GM19395 (cell line): ENCODE results near the gene WDR38.

Source experiments
- ATAC-seq: cut with Tn5 transposase; IDR thresholded peaks from one replicate; pipeline ENCODE4 v1.9.1; 2021; ENCODE audit warnings: mild to moderate bottlenecking, moderate library complexity; ENCODE audit not compliant: unreplicated experiment

The WDR38 gene

DNA sequence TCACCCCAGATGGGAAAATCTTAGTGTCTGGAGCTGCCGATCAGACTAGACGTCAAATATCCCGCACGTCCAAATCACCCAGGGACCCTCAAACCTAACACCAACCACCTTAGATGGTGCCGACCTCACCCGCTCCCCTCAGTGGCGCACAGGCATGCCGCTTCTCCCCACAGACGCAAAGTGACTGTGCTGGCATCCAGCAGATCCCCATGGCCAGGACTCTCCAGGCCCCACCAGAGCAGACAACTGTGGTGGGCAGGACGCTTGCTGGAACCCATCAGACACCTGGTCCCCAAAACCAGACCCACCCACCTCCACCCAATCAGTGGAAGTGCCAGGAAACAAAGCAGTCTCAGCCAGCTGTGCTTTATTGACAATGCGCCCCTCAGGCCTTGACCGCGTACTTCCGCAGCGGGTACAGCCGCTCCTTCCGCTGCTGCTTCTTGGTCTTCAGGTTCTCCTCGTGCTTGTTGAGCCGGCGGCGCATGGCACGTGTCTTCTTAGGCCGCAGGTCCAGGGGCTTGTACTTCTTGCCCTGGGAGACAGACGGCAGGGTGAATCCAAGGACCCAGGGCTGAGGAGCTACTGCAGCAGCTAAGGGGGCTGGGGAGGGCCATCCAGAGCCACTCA, 4.4 kb downstream of the WDR38 start:
- ATAC-seq: no peak

DNA sequence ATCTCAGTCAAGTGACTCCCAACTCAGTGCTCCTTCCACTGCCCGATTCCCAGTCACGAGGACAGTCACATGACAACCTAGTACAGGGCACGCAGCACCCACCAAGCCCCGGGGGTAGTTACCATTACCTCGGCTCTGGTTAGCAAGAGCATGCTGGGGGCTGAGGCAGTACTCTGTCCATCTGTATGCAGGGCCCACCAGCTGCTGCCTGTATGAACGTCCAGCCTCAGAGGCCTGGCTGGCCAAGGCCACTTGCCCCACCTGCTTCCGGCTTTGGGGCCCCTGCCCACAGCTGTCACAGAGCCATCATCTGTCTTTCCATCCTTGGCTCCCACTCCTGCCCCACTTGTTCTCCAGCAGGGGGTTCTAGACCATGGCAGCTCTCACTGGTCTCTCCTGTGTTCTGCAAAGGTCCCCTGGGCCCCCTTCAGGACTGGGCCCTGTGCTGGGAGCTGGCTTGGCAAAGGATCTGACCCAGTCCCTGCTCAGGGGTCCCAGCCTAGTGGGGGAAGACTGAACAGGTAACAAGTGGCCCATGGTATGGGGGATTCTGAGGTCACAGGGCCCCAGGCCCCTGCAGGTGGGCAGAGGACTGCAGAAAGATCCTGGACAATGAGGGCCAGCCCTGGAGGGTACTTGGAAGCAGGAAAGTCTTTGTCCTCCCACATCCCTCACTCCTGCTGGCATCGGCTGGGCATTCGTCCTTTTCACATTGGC, 5.2 kb downstream of the WDR38 start:
- ATAC-seq: no peak

DNA sequence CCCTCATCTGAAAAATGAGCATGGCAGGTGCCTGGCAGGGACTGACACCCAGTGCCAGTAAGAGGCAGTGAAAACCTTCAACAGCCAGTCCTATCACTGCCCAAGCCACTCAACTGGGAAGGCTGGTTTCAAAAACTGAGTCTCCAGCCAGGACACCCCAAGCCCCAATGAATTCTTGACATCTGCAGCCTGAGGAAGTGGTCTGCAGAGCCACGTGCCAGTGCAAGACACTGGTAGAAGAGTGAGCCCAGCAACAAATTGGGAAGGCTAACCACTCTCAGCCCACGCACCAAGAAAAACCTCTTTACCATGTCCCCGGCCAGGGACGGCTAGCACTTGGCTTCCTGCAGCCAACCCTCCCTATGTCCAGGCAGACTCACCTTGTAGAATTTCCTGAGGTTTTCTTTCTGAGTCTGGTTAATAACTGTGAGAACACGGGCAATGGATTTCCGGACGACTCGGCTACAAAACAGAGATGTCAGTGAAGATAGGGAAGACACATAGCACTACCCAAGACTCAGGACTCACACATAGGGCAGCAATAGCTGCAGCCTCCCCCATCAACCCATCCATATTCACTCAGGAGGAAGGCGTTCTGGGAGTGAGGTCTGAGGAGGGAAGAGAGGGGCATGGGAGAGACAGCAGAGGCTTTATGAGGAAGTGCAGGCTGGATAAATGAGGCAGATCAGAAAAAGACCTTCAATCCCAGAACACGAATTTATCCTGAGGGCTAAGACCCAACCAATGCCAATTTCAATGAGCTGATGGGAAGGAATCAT, 6.7 kb downstream of the WDR38 start:
- ATAC-seq: no peak

DNA sequence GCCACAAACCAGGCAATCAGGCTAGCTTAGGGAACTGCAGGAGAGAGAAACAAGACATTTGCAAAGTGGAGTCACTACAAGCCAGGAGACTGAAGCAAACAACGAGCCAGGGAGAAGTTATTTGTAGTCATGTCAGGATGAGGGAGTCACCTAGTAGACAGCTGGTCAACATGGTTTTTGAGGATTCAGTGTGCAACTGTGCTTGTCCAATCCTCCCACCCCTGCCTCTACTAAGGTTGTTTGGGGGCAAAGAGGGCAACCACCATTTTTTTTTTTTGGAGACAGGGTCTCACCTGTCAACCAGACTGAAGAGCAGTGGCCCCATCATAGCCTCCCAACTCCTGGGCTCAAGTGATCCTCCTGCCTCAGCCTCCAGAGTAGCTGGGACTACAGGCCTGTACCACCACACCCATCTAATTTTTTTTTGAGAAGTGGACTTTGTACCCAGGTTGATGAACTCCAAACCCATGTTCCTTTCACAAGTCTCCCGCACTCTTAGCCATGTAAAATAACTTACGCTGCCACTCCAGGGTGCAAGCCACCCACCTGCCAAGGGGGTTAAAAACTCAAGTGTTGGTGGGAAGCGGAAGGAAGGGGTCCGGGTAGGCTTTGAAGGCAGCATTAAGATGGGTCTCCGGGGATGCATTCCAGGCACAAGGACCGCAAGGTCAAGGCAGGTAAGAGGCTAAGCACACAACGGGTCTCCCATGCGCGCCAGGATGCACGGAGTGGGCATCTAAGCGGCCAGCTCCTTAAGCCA, 7.5 kb downstream of the WDR38 start:
- no peak for ATAC-seq

DNA sequence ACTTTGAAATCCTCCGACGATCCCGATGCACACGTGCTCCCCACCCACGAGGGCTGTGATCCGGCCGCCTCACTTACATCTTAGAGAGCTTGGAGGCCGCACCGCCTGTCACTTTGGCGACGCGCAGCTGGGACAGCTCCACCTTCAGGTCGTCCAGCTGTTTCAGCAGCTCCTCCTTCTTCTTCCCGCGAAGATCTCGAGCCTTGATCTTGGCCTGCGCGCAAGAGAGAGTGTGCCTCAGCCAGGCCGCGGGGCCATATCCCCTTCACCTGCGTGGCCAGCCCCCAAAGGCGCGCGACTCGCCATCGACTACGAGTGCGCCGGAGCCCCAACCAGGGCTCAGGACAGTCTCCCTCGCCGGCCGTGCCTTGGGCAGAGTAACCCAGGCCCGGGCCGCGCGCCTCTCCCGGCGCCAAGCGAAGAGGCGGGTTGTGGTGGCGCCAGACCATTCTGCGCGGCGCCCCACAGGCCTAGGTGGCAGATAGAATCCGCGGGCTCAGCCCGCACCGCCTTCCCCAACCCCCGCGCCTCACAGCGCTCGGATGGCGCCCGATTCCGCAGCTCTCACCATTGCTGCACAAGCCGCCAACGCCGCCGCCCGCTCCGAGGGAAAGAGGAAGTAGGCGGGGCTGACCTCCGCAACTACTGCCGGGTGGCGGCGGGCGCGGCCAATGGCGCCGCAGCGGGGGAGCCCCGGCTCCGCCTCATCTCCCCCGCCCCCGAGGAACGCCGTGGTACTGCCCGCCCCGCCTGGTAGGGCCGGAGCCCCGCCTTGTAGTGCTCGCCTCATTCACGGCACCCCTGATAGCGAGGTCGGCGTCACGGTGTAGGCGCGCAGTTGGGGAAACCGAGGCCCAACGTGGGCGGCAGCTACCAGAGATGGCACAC, 8.3 kb downstream of the WDR38 start, which contains the start of the genes ARPC5L and RPL35:
Gene ARPC5L (plus strand): TSS at position 789 of the 888 bp plus-strand sequence. CDS start 7,161 bp downstream, outside the sequence.
Gene RPL35 (minus strand): TSS at position 616 of the 888 bp plus-strand sequence. CDS start 45 bp downstream, at position 571.
- peak; percentile 91 for ATAC-seq

DNA sequence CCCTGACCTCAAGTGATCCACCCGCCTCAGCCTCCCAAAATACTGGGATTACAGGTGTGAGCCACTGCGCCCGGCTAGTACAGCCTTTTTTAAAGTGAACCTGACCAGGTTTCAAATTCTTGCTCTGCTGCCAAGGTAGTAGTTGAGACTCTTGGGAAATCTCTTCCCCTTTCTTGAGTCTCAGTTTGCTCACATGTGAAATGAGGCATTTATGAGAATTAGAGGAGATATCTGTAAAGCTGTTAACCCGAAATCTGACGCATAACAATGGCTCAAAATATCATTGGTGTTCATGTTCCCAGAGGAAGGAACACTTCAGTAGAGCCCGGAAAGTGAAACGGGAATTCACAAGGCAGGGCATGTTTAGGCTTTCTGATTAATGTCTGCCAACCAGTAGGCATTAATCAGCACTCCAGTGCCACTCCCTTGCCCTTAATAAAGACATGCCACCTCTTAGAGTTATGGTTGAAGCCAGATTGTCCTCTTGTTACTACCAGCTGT, 10.2 kb downstream of the WDR38 start:
- ATAC-seq: no peak

DNA sequence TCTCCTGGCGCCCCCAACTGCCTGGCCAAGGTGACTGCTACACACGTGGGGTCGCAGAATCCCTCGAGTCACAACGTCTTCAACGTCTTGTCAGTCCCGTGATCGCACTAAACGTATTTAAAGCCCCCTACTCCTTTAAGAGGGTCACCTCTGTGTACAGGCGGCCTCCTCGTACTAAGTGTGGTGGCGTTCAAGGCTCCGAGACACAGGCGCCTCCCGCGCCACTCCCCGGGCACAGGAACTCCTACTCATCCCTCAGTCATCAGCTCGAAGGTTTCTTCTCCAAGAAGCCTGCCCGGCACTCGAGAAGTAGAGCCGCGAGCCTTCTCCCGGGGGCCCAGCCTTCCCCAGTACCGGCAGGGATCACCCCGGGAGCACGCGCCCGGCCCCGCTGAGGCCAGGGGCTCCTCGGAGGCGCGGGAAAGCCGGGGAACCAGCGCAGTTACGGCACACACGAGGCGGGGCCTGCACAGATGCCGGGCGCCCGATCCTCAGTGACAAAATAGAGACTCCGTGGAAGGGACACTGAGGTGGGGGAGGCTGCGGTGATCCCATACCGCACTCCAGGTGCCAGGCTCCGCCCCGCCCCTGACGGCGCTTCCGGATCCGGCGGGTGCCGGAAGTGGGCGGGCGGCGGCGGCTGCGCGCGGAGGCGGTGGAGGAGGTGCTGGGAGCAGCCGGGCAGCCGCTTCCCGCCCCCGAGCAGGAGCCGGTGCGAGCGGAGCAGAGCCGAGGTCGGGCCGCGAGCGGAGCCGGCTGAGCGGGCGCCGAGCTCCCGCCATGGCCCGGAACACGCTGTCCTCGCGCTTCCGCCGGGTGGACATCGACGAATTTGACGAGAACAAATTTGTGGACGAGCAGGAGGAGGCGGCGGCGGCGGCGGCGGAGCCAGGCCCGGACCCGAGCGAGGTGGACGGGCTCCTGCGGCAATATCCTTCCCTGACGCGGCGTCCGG, 15.5 kb downstream of the WDR38 start:
- ATAC-seq: peak; percentile 52

DNA sequence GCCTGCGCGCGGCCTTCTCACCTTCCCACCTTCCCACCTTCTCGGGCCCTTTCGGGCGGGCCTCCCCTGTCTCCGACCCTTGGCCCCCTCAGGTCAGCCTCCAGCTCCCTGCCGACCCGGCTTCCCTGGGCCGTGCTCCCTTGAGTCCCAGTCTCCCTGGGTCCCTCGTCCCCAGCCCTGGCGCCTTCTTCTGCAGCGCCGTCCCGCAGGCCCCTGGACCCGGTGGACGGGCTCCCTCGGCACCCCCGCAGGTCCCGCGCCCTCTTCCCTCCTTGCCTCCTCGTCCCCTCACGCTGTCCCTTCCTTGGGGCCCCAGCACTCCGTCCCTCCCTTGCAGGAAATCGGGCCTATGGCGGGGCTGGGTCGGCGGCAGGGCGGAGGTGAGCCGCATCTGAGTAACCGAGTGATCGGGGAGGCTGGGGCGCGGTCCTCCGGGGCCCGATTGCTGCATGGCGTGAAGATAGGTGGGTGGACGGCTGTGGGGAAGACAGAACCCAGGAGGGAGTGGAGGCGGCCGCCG, 16.3 kb downstream of the WDR38 start:
- ATAC-seq: peak; percentile 9

DNA sequence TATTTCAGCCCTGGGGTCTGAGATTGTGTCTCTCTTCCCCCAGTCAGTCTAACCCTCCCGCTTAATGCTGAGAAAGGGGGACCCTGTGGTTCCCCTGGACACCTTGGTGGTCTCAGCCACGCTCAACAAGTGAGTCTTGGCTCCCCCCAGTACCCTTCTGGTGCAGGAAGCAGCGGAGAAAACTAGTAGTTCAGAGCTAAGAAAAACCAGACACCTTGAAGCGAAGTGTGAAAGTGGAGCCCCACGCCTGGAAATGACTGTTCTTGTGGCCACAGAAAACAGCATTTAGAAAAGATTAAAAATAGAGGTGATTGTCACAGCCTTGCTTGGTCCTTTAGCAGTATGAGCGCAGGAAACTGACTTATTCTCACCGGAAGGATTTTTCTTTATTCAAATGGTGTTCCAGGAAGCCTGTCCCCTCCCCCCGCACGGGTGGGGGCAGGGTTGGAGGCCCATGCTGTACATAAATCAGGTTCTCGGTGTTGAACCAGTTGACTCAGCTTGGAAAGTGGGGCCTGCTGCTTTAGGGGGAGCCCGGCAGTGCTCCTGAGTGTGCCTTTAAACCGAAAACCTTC, 16.8 kb downstream of the WDR38 start:
- peak; percentile 53 for ATAC-seq

DNA sequence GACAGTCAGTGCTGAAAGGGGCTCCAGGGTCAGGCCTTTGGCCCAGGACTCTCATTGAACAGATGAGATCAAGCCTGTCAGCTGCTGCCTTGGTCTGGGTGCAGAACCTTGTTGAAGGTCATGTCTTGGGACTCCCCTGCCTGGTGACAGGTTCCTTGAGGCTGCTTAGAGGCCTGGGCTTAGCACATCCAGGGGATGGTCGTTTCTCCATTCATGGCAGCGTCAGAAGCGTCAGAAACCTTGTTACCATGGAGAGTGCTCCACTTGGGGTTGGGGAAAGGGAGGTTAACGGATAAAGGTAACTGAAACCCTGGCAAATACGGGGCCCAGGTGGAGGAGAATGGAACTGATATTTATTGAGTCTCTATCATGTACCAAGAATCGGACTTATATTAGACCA, 17.5 kb downstream of the WDR38 start:
- no peak for ATAC-seq

DNA sequence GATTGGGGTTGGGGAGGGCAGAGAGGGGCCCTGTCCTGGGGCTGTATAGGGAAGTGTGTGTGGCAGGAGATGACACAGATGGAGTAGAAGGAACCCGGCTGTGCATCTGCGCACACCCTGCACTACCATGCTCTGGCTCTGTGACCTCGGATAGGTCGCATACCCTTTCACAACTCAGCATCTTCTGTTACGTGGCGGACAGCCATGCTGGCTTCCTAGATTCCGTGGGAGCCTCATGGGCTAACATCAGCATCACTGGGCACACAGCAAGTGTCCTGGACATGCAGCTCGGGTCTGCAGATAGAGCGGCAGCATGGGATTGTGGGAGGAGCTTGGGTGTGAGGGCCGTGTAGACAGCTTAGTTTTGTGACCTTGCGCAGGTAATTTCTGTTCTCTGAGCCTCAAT, 17.9 kb downstream of the WDR38 start:
- ATAC-seq: no peak

DNA sequence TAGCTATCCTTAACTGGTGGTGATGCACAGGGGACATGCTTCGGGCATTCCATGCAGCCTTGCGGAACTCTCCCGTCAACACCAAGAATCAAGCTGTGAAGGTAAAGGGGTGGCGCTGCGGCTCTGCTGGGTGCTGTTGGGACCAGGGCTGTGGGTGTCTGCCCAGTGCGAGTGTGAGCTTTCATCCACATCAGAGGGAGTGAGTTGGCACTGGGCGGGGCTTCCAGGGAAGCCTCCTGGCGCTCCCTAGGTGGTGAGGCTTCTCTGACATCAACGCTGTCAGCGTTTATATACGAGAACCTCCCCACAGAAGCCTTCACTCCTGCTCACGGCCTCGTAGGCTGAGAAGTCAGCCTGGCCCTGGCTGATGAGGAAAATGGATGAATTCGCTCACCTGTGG, 20.4 kb downstream of the WDR38 start:
- ATAC-seq: no peak

DNA sequence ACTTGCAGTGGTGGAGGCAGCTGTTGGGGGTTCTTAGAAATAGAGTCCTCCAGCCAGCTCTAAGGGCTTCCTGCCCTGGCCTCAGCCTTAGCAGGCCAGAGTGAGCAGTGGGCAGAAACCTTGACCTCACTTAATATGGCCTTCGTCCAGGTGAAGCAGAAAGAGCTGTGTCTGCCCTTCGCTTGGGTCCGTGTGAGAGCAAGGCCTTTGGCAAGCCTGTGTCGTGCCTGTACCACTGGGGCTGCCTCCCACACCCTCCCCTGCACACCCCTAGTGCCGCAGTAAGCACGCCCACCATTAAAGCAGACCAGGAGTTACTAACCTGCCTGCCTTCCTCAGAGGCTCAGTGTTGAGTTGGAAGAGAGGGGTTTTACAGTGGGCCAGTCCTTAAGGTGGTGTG, 22.2 kb downstream of the WDR38 start:
- ATAC-seq: no peak

DNA sequence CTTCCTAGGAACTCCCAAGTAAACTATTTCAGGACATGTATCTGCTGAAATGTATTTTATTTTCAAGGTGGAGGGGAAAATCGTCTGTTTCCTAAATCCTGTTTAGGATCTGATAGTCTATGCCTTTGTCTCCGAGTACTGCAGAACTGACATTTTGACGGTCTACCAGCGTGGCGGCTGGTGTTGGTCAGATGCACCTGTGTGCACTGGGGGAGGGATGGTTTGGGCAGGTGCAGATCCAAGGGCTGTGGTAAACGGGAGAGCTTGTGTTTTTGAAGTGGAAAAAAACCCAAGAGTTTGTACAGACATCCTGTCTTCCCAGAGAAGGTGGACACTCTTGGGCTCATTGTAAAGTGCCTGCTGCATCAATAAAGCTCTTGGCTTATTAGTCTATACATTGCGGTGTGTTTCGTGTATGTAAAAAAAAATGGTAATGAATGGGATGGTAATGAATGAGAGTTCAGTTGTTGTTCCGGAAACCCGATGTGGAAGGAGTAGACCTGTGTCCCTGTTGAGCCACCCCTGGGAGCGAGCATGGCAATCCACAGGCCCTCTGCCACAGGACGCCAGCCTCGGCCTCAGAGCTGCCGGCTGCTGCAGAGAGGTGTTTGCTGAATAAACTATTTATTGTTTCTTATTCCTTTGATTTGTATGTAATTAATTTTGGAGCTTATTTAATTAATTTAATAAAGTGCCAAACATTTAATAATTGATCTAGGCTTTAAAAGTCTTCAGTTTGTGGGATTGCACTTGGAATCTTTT, 23.9 kb downstream of the WDR38 start:
- ATAC-seq: no peak

DNA sequence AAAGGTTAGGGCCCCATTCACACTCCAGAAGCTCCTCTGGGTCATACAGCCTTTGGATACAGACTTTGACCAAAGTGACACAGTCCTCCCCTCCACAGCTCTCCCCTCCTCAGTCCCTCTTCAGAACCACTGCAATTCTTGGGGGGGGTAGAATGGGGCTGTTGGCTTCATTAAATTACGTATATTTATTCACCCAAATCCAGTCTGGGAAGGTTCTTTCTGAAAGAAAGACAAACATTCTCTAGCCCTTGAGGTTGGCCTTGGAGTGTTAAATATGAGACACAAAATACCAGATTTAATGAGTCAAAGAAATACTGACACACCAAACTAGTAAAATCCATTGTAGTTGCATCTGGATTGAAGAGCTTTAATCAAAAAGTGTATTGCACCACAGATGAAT, 24.8 kb downstream of the WDR38 start:
- ATAC-seq: no peak

DNA sequence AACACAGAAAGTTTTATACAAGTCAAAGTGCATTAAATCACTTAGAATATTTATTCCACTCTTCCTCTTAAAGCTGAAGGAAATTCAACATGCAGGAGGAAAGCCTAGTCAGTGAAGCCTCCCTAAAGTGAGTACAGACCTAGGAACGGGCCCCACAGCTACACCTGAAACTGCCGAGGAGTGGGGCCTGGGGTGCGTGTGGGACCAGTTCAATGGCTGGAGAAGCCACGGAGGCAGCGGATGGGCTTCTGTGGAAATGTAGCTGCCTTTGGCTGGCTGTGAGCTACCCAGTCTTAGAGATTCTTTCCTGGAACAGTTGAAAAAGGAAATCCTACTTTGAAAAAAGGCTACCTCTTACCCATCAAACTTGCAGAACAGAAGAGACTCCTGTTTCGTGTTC, 25.3 kb downstream of the WDR38 start:
- no peak for ATAC-seq

DNA sequence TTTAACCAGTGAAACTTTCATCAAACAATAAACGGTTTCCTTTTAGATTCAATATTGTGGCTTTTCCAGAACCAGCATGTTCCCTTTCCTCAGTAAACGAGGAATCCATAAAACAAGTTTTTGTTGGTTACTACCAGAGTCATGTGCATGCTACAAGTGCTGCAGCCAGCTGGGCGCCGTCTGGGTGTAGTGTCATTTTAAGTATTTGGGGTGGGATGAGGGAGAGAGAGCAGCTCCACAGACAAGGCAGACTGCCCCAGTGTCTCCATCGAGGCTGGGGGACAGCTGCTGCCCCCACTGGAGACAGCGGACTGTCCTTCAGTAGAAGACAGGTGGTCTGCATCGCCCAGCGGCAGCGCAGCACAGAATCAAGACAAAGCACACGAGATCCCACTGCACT, 26.0 kb downstream of the WDR38 start:
- ATAC-seq: no peak
